WTC11 (cell line): ENCODE results near the gene NCOA6. TPM values are rescaled to one million over a fixed set of nuclear protein-coding genes. Genes with fewer than 3 reads are reported as not detected.

ENCODE experiments used
- ATAC-seq: fragments of 200-7000 bp; cut with Tn5 transposase; 2 replicates; pipeline ENCODE4 v1.10.0; 2021; ENCODE audit warnings: mild to moderate bottlenecking, moderate library complexity
- CTCF ChIA-PET: fragments of 300-600 bp; sonication (Branson Sonifier 250); formaldehyde crosslinking; loops from one replicate; lab custom pipeline; 2021; ENCODE audit warnings: antibody characterized with exemption; lab: Charles Lee
- POLR2A ChIA-PET: fragments of 350-600 bp; sonication (Branson Sonifier 250); formaldehyde crosslinking; loops from one replicate; lab custom pipeline; 2021; ENCODE audit warnings: antibody characterized with exemption; lab: Charles Lee
- DNase-seq: peaks from one replicate; pipeline ENCODE4 v3.0.0; 2021; ENCODE audit warnings: low spot score
- H3K27ac Mint-ChIP-seq: 2 replicates; pipeline ENCODE4 v1.8.0; 2021; ENCODE audit warnings: mixed read lengths
- H3K27me3 Mint-ChIP-seq: 2 replicates; pipeline ENCODE4 v1.8.0; 2021; ENCODE audit warnings: low read depth, mild to moderate bottlenecking, moderate library complexity, mixed read lengths
- H3K36me3 Mint-ChIP-seq: 2 replicates; pipeline ENCODE4 v1.8.0; 2021; ENCODE audit warnings: mixed read lengths
- H3K4me1 Mint-ChIP-seq: 2 replicates; pipeline ENCODE4 v1.8.0; 2022; ENCODE audit warnings: mixed read lengths
- H3K4me3 Mint-ChIP-seq: 2 replicates; pipeline ENCODE4 v1.8.0; 2021; ENCODE audit warnings: mild to moderate bottlenecking, moderate library complexity, mixed read lengths
- H3K9me3 Mint-ChIP-seq: 2 replicates; pipeline ENCODE4 v1.8.0; 2021; ENCODE audit warnings: mixed read lengths
- ELF4 ChIP-seq: sonication (generic); formaldehyde crosslinking; IDR thresholded peaks from 2 replicates; pipeline ENCODE4 v1.8.1; 2022; ENCODE audit warnings: low read depth, mild to moderate bottlenecking, moderate library complexity, missing genetic modification reagents
- ETV6 ChIP-seq: sonication (generic); formaldehyde crosslinking; IDR thresholded peaks from 2 replicates; pipeline ENCODE4 v1.8.1; 2022; ENCODE audit warnings: mild to moderate bottlenecking, missing genetic modification reagents
- GRHL2 ChIP-seq: fragments of 250-450 bp; sonication (Bioruptor Pico); IDR thresholded peaks from 2 replicates; pipeline ENCODE4 v1.8.0; 2022; ENCODE audit warnings: mild to moderate bottlenecking, moderate library complexity; ENCODE audit not compliant: insufficient replicate concordance, severe bottlenecking
- HMGA2 ChIP-seq: fragments of 250-450 bp; sonication (Bioruptor Pico); IDR thresholded peaks from 2 replicates; pipeline ENCODE4 v1.4.0; 2021; ENCODE audit warnings: mild to moderate bottlenecking, moderate library complexity
- KAT7 ChIP-seq: sonication (generic); formaldehyde crosslinking; IDR thresholded peaks from 2 replicates; pipeline ENCODE4 v1.8.1; 2023; ENCODE audit warnings: missing genetic modification reagents, mild to moderate bottlenecking, borderline replicate concordance
- MXD4 ChIP-seq: fragments of 250-450 bp; sonication (Bioruptor Pico); IDR thresholded peaks from 2 replicates; pipeline ENCODE4 v1.8.0; 2021; ENCODE audit warnings: mild to moderate bottlenecking, moderate library complexity, borderline replicate concordance
- NFATC4 ChIP-seq: fragments of 250-450 bp; sonication (Bioruptor Pico); IDR thresholded peaks from 2 replicates; pipeline ENCODE4 v1.9.0; 2021; ENCODE audit warnings: mild to moderate bottlenecking
- NFE2L1 ChIP-seq: sonication (generic); formaldehyde crosslinking; IDR thresholded peaks from 2 replicates; pipeline ENCODE4 v1.8.1; 2023; ENCODE audit warnings: missing genetic modification reagents
- NFYB ChIP-seq: sonication (generic); formaldehyde crosslinking; conservative IDR thresholded peaks from 2 replicates; pipeline ENCODE4 v1.8.0; 2022; ENCODE audit warnings: low read depth, missing genetic modification reagents
- TP53 ChIP-seq: sonication (generic); formaldehyde crosslinking; IDR thresholded peaks from 2 replicates; pipeline ENCODE4 v1.8.1; 2023; ENCODE audit warnings: mild to moderate bottlenecking, missing genetic modification reagents
- total RNA-seq: library from RNA; stranded (reverse); gene quantifications from 3 replicates; pipeline ENCODE4 v1.2.3, GENCODE V29; 2021
- TF ChIP-seq, protein P1 (sequence below): sonication (generic); formaldehyde crosslinking; IDR thresholded peaks from 2 replicates; pipeline ENCODE4 v1.8.0; 2022; ENCODE audit warnings: mild to moderate bottlenecking, missing genetic modification reagents
- TF ChIP-seq, protein P2 (sequence below): fragments of 200-600 bp; IDR thresholded peaks from 2 replicates; pipeline ENCODE4 v1.8.0; 2022; ENCODE audit warnings: antibody characterized with exemption
- TF ChIP-seq, protein P3 (sequence below): sonication (generic); formaldehyde crosslinking; IDR thresholded peaks from 2 replicates; pipeline ENCODE4 v1.8.1; 2023; ENCODE audit warnings: mild to moderate bottlenecking, missing genetic modification reagents
- TF ChIP-seq, protein P4 (sequence below): sonication (generic); formaldehyde crosslinking; IDR thresholded peaks from 2 replicates; pipeline ENCODE4 v1.8.1; 2023; ENCODE audit warnings: mild to moderate bottlenecking, missing genetic modification reagents, moderate library complexity
- TF ChIP-seq, protein P5 (sequence below): sonication (generic); formaldehyde crosslinking; IDR thresholded peaks from 2 replicates; pipeline ENCODE4 v1.8.1; 2022; ENCODE audit warnings: mild to moderate bottlenecking, missing genetic modification reagents, moderate library complexity, borderline replicate concordance
- TF ChIP-seq, protein P6 (sequence below): sonication (generic); formaldehyde crosslinking; IDR thresholded peaks from 2 replicates; pipeline ENCODE4 v1.8.0; 2023; ENCODE audit warnings: mild to moderate bottlenecking, missing genetic modification reagents

Gene NCOA6
- total RNA-seq, 1 experiment from 2014 or later: 10.1 TPM

DNA sequence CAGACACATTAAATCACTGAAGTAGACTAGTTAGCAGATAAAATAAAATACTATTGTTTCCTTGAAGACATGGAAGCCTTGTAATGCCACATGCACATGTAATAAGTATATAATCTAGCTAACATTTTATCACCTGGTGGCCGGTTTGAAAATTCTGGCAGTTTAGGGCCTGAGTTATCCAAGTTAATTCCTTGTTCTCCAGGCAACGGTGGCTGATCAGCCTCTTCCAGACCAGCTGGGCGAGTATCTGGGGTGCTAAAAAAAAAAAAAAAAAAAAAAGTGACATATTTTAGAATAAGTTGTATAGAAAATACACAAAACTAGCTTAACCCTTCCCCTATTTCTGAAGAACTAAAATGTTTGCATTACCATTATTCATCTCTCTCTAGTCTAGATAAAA lies 78.8 kb downstream of the NCOA6 start:
- Mint-ChIP-seq H3K27me3 (no peaks in the 10 kb centered on the region), H3K36me3 (no peaks in the 10 kb centered on the region), H3K9me3 (no peaks in the 10 kb centered on the region), H3K4me1 (no peaks in the 10 kb centered on the region), H3K4me3 (no peak overlapping the region), H3K27ac (no peak overlapping the region)
- CTCF ChIA-PET: interaction anchor here (3.5 kb wide), 1 partner anchor 23 kb away, joined by 13 read pairs; no protein-coding TSS in a partner anchor
- TF ChIP-seq, protein P1, sequence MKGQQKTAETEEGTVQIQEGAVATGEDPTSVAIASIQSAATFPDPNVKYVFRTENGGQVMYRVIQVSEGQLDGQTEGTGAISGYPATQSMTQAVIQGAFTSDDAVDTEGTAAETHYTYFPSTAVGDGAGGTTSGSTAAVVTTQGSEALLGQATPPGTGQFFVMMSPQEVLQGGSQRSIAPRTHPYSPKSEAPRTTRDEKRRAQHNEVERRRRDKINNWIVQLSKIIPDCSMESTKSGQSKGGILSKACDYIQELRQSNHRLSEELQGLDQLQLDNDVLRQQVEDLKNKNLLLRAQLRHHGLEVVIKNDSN (CRISPR knock-in tag): no peak
- TF ChIP-seq, protein P2, sequence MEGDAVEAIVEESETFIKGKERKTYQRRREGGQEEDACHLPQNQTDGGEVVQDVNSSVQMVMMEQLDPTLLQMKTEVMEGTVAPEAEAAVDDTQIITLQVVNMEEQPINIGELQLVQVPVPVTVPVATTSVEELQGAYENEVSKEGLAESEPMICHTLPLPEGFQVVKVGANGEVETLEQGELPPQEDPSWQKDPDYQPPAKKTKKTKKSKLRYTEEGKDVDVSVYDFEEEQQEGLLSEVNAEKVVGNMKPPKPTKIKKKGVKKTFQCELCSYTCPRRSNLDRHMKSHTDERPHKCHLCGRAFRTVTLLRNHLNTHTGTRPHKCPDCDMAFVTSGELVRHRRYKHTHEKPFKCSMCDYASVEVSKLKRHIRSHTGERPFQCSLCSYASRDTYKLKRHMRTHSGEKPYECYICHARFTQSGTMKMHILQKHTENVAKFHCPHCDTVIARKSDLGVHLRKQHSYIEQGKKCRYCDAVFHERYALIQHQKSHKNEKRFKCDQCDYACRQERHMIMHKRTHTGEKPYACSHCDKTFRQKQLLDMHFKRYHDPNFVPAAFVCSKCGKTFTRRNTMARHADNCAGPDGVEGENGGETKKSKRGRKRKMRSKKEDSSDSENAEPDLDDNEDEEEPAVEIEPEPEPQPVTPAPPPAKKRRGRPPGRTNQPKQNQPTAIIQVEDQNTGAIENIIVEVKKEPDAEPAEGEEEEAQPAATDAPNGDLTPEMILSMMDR: no peak
- TF ChIP-seq NFATC4: no peak
- TF ChIP-seq, protein P3, sequence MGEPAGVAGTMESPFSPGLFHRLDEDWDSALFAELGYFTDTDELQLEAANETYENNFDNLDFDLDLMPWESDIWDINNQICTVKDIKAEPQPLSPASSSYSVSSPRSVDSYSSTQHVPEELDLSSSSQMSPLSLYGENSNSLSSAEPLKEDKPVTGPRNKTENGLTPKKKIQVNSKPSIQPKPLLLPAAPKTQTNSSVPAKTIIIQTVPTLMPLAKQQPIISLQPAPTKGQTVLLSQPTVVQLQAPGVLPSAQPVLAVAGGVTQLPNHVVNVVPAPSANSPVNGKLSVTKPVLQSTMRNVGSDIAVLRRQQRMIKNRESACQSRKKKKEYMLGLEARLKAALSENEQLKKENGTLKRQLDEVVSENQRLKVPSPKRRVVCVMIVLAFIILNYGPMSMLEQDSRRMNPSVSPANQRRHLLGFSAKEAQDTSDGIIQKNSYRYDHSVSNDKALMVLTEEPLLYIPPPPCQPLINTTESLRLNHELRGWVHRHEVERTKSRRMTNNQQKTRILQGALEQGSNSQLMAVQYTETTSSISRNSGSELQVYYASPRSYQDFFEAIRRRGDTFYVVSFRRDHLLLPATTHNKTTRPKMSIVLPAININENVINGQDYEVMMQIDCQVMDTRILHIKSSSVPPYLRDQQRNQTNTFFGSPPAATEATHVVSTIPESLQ (CRISPR knock-in tag): no peak
- TF ChIP-seq ETV6: no peak
- TF ChIP-seq GRHL2: no peak
- no peak for TF ChIP-seq HMGA2 (CRISPR knock-in tag)
- no peak for TF ChIP-seq NFE2L1 (CRISPR knock-in tag)
- TF ChIP-seq, protein P4, sequence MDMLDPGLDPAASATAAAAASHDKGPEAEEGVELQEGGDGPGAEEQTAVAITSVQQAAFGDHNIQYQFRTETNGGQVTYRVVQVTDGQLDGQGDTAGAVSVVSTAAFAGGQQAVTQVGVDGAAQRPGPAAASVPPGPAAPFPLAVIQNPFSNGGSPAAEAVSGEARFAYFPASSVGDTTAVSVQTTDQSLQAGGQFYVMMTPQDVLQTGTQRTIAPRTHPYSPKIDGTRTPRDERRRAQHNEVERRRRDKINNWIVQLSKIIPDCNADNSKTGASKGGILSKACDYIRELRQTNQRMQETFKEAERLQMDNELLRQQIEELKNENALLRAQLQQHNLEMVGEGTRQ (CRISPR knock-in tag): no peak
- TF ChIP-seq ELF4 (CRISPR knock-in tag): no peak
- TF ChIP-seq, protein P5, sequence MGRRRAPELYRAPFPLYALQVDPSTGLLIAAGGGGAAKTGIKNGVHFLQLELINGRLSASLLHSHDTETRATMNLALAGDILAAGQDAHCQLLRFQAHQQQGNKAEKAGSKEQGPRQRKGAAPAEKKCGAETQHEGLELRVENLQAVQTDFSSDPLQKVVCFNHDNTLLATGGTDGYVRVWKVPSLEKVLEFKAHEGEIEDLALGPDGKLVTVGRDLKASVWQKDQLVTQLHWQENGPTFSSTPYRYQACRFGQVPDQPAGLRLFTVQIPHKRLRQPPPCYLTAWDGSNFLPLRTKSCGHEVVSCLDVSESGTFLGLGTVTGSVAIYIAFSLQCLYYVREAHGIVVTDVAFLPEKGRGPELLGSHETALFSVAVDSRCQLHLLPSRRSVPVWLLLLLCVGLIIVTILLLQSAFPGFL (CRISPR knock-in tag): no peak
- no peak for TF ChIP-seq KAT7 (CRISPR knock-in tag)
- no peak for TF ChIP-seq NFYB
- TF ChIP-seq, protein P6, sequence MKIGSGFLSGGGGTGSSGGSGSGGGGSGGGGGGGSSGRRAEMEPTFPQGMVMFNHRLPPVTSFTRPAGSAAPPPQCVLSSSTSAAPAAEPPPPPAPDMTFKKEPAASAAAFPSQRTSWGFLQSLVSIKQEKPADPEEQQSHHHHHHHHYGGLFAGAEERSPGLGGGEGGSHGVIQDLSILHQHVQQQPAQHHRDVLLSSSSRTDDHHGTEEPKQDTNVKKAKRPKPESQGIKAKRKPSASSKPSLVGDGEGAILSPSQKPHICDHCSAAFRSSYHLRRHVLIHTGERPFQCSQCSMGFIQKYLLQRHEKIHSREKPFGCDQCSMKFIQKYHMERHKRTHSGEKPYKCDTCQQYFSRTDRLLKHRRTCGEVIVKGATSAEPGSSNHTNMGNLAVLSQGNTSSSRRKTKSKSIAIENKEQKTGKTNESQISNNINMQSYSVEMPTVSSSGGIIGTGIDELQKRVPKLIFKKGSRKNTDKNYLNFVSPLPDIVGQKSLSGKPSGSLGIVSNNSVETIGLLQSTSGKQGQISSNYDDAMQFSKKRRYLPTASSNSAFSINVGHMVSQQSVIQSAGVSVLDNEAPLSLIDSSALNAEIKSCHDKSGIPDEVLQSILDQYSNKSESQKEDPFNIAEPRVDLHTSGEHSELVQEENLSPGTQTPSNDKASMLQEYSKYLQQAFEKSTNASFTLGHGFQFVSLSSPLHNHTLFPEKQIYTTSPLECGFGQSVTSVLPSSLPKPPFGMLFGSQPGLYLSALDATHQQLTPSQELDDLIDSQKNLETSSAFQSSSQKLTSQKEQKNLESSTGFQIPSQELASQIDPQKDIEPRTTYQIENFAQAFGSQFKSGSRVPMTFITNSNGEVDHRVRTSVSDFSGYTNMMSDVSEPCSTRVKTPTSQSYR: no peak
- ATAC-seq: no peak
- no peak for DNase-seq
- POLR2A ChIA-PET: no interaction called here

DNA sequence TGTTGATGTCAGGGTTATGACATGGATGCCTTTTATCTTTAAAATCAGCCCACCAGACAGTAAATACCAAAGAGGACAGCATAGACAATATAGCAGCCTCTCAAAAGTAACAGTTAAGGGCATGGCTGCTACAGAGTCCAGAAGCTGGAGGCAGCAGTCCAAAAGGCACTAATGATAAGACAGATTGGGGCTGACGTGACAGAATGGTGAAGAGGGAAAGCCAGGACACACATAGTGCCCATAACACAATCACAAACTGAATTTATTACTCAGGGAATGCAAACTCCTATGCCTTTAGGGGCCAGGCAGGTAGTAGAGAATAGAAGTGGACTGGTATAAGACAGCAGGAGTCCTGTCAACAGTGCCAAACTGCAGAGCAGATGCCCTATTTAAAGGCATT lies 80.6 kb downstream of the NCOA6 start:
- no peaks in the 10 kb centered on the region for H3K36me3 Mint-ChIP-seq
- POLR2A ChIA-PET: no interaction called here
- H3K4me1 Mint-ChIP-seq: no peaks in the 10 kb centered on the region
- H3K4me3 Mint-ChIP-seq: no peak overlapping the region
- no peak for TF ChIP-seq TP53 (CRISPR knock-in tag)
- no peak for TF ChIP-seq MXD4 (CRISPR knock-in tag)
- CTCF ChIA-PET: no interaction called here
- H3K9me3 Mint-ChIP-seq: no peaks in the 10 kb centered on the region
- H3K27me3 Mint-ChIP-seq: no peaks in the 10 kb centered on the region
- no peak for ATAC-seq
- no peak for DNase-seq
- H3K27ac Mint-ChIP-seq: no peak overlapping the region
